ENCODE measurements around the gene HIGD2A. TPM values are rescaled to one million over a fixed set of nuclear protein-coding genes. Genes with fewer than 3 reads are reported as not detected.

The HIGD2A gene
- total and polyA plus RNA-seq, 2 donors (not counting 3 experiments of a cell fraction or from before 2014, with no cell fraction given) = 96.2 to 210 TPM

- no peaks in the 10 kb centered on the region for H4K20me1 ChIP-seq (replicated peaks; ENCODE audit: control insufficient read depth, extremely low read depth, insufficient read depth, low read length)
- dilution Hi-C loops (cut with MboI; ENCODE audit: extremely low pct_ligation_motif_present, low sequenced_read_pairs) = no loop called here
- no TSS peak for BruUV-seq (replicated peaks)
Observed at GRCh38 chr5:176353533-176353932, 35.0 kb upstream of the HIGD2A start.

More at GRCh38 chr5:176353533-176353932, 35.0 kb upstream of the HIGD2A start:
- H3K79me2 ChIP-seq (ENCODE audit: control insufficient read depth, insufficient read depth, low read length) = peaks cover 49% of the 10 kb centered on the region
- H3K27ac ChIP-seq (ENCODE audit: insufficient read depth, low read depth, low read length) = no peak overlapping the region
- no peaks in the 10 kb centered on the region for H3K27me3 ChIP-seq (ENCODE audit: control insufficient read depth in 2 of 2, insufficient read depth in 2 of 2, low read length in 2 of 2)
- CTCF ChIA-PET = interaction anchor here (1.4 kb wide), 1 partner anchor 624 kb away, joined by 3 read pairs; no protein-coding TSS in a partner anchor
- FAIRE-seq = no peak
- no peaks in the 10 kb centered on the region for H3K4me1 ChIP-seq (ENCODE audit: control insufficient read depth, extremely low read depth, insufficient read depth, low read length)
- H3K9ac ChIP-seq (replicated peaks; ENCODE audit: extremely low read depth, insufficient read depth, low read length) = no peak overlapping the region
- H3K9me3 ChIP-seq (replicated peaks; ENCODE audit: control insufficient read depth, insufficient read depth, low read length) = no peaks in the 10 kb centered on the region
- no peak overlapping the region for H2AFZ ChIP-seq (ENCODE audit: low read depth, low read length)
- no peak overlapping the region for H3K4me2 ChIP-seq (ENCODE audit: insufficient read depth, low read length)
- peaks cover 16 to 30% of the 10 kb centered on the region in 2 experiments for H3K36me3 ChIP-seq (ENCODE audit: control insufficient read depth in 2 of 2, extremely low read depth in 1 of 2, insufficient read depth in 2 of 2, low read length in 2 of 2)
- POLR2A ChIA-PET = no interaction called here
- TF ChIP-seq EZH2 (IDR thresholded peaks at IDR 0.05; ENCODE audit: borderline replicate concordance, low read depth, low read length, severe bottlenecking) (no peak), CTCF (IDR thresholded peaks at IDR 0.05; ENCODE audit: extremely low read depth in 1 of 2, insufficient read depth in 1 of 2, low read depth in 1 of 2, low read length in 2 of 2) (no peak), POLR2A (IDR thresholded peaks at IDR 0.05; ENCODE audit: low read depth, low read length) (no peak), FOS (IDR thresholded peaks at IDR 0.05; ENCODE audit: borderline replicate concordance, insufficient read depth, low read length) (no peak), MYC (IDR thresholded peaks at IDR 0.05; ENCODE audit: low read depth, low read length) (no peak), POLR2AphosphoS5 (IDR thresholded peaks at IDR 0.05; ENCODE audit: insufficient read depth, low read depth, low read length) (no peak), MAX (IDR thresholded peaks at IDR 0.05; ENCODE audit: insufficient read depth, insufficient read length) (no peak)
- intact Hi-C loops (cut with micrococcal nuclease) = no loop called here
- H3K9me1 ChIP-seq (replicated peaks; ENCODE audit: control insufficient read depth, extremely low read depth, insufficient read depth, low read length) = no peaks in the 10 kb centered on the region
- no peak overlapping the region for H3K4me3 ChIP-seq (replicated peaks in 1 of 3; ENCODE audit: insufficient read depth in 1 of 3, low read depth in 1 of 3, low read length in 3 of 3)
- DNase-seq (ENCODE audit: low read depth, low spot score) = no peak
